GM12873 (cell line): ENCODE results near the gene IL17RC.
A peak's percentile ranks its signal among the peaks of the same experiment; 100 is the strongest.

Source experiments
- CTCF ChIP-seq: IDR thresholded peaks from 2 replicates; pipeline ENCODE4 v1.5.1; 2012; ENCODE audit warnings: low read depth, mild to moderate bottlenecking, moderate library complexity, low read length, control low read depth; ENCODE audit not compliant: insufficient read depth; ENCODE audit errors: missing control alignments

The IL17RC gene

DNA sequence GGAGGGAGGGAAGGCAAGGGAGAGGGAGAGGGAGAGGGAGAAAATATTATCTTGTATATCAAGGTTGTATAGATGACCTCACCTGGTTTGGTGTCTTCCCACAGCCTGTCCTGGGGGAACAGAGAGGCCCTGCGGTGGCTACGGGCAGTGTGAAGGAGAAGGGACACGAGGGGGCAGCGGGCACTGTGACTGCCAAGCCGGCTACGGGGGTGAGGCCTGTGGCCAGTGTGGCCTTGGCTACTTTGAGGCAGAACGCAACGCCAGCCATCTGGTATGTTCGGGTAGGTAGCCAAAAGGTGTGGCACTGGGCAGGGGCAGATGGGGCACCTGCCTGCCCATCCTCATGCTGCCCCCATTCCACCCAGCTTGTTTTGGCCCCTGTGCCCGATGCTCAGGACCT, 23.8 kb downstream of the IL17RC start:
- no peak for TF ChIP-seq CTCF

DNA sequence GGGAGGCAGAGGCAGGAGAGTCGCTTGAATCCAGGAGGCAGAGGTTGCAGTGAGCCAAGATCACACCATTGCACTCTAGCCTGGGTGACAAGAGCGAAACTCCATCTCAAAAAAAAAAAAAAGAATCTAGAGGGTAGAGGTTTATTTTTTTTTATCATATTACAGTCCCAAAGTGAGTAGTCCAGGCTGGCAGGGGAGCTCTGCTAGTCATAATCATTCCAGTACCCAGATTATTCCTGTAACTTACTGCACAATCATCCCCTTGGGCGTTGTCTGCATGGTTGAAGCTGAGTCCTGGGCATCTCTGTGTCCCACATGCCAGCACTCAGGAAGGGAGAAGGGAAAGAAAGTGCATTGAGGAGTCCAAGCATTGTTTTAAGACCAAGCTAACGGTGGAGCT, 25.3 kb downstream of the IL17RC start:
- no peak for TF ChIP-seq CTCF

- TF ChIP-seq CTCF: no peak
Measured at GRCh38 chr3:9942934-9943690, 26.2 kb downstream of the IL17RC start.

DNA sequence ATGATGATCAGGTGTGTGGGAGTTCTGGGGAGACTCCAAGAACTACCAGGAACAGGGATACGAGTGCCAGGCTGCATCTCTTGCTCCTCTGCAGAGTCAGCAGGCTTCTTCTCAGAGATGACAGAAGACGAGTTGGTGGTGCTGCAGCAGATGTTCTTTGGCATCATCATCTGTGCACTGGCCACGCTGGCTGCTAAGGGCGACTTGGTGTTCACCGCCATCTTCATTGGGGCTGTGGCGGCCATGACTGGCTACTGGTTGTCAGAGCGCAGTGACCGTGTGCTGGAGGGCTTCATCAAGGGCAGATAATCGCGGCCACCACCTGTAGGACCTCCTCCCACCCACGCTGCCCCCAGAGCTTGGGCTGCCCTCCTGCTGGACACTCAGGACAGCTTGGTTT, 27.4 kb downstream of the IL17RC start:
- TF ChIP-seq CTCF: no peak

- no peak for TF ChIP-seq CTCF
Measured at GRCh38 chr3:9945358-9945757, 28.5 kb downstream of the IL17RC start.

DNA sequence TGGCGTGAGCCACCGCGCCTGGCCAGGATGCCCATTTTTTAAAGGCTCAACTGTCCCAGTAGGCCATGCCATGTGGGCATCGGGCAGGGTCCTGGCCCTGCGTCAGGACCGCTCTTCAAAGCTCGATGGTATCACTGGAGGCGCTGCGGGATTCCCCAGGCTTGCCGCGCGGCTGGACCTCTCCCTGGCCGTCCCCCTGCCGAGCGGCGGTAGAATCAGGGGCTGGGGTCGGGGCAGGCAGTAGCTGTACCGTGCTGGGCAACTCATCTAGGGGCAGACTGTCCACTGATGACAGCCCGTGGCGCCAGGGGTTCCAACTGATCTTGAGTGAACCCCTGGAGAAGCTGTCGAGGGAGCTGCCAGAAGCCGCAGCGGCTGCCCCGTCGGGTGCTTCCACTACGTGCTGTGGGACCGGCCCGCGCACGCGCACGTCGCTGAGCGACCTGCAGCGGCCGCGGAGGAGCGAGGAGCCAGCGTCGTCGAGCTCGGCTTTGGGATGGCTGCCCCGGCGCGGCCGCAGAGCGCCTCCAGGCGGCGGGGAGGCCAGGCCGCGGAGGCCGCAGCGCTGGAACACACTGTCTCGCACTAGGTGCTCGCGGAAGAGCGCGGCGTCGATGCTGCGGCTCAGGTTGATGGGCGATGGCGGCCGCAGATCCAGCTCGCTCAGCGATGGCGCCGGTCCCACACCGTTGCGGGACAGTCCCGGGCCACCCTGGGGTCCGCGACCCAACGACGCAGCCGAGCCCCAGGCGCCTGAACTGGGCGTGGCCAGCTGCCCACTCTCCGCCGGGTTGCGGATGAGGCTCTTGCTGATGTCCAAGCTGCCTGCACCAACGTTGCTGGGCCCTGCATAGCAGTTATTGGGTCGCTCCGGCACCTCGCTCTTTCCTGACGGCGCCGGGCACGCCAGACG, 29.5 kb downstream of the IL17RC start:
- peak; percentile 26 for TF ChIP-seq CTCF
